ENCODE measurements around the gene CES4A. TPM values are rescaled to one million over a fixed set of nuclear protein-coding genes. Genes with fewer than 3 reads are reported as not detected.

Gene CES4A
- total and polyA plus RNA-seq, 9 of the 15 experiments (the other 6 are each of a cell fraction or from before 2014, with no cell fraction given): 0.09 to 0.13 (median 0.11) TPM; not detected in 6

GRCh38 chr16:67028696-67029253 lies 40.4 kb downstream of the CES4A start, which contains the start of gene CBFB (continued):
- TF ChIP-seq ZNF23 (CRISPR knock-in tag; IDR thresholded peaks at IDR 0.05) (no peak), TCF15 (CRISPR knock-in tag; IDR thresholded peaks at IDR 0.05) (peak; percentile 64; the same call in 1 of the 2 replicates), ZFX (CRISPR knock-in tag; IDR thresholded peaks at IDR 0.05) (peak; percentile 97), TCFL5 (CRISPR knock-in tag; conservative IDR thresholded peaks at IDR 0.05) (no peak), SMARCC2 (IDR thresholded peaks at IDR 0.05; ENCODE audit: low read depth) (peak; percentile 54; the same call in 1 of the 2 replicates), ZNF511 (CRISPR knock-in tag; IDR thresholded peaks at IDR 0.05) (peak; percentile 89), ZNF175 (CRISPR knock-in tag; IDR thresholded peaks at IDR 0.05; ENCODE audit: low read depth) (no peak), ZNF311 (CRISPR knock-in tag; IDR thresholded peaks at IDR 0.05) (no peak), HDAC3 (IDR thresholded peaks at IDR 0.05; ENCODE audit: borderline replicate concordance, partially characterized antibody) (no peak), NONO (IDR thresholded peaks at IDR 0.05; ENCODE audit: low read depth in 2 of 2, low read length in 1 of 2) (peak in 1 of 2 experiments; percentile 41; a peak in 2 of 4 replicates), CCAR2 (IDR thresholded peaks at IDR 0.05; ENCODE audit: low read depth, low read length) (no peak), BDP1 (IDR thresholded peaks at IDR 0.05; ENCODE audit: insufficient read depth, insufficient read length) (no peak), DPF2 (IDR thresholded peaks at IDR 0.05) (no peak; the same call in none of the 2 replicates), ZNF212 (CRISPR knock-in tag; IDR thresholded peaks at IDR 0.05) (no peak), ZNF41 (CRISPR knock-in tag; conservative IDR thresholded peaks at IDR 0.05) (0 out of 2 replicates have a peak, but pooled peaks have one; percentile 64), ZNF133 (CRISPR knock-in tag; IDR thresholded peaks at IDR 0.05) (0 out of 2 replicates have a peak, but pooled peaks have one; percentile 64), ZBTB12 (CRISPR knock-in tag; IDR thresholded peaks at IDR 0.05) (0 out of 2 replicates have a peak, but pooled peaks have one; percentile 24), ZBTB1 (CRISPR knock-in tag; IDR thresholded peaks at IDR 0.05; ENCODE audit: borderline replicate concordance, low read depth) (no peak), HEY1 (CRISPR knock-in tag; IDR thresholded peaks at IDR 0.05; ENCODE audit: borderline replicate concordance) (no peak), XRCC3 (IDR thresholded peaks at IDR 0.05) (no peak), ZNF431 (CRISPR knock-in tag; IDR thresholded peaks at IDR 0.05) (no peak), ZNF197 (CRISPR knock-in tag; IDR thresholded peaks at IDR 0.05; ENCODE audit: low read depth) (no peak), KLF16 (IDR thresholded peaks at IDR 0.05) (no peak)
- TF ChIP-seq, protein P1, sequence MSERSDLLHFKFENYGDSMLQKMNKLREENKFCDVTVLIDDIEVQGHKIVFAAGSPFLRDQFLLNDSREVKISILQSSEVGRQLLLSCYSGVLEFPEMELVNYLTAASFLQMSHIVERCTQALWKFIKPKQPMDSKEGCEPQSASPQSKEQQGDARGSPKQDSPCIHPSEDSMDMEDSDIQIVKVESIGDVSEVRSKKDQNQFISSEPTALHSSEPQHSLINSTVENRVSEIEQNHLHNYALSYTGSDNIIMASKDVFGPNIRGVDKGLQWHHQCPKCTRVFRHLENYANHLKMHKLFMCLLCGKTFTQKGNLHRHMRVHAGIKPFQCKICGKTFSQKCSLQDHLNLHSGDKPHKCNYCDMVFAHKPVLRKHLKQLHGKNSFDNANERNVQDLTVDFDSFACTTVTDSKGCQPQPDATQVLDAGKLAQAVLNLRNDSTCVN (CRISPR knock-in tag; IDR thresholded peaks at IDR 0.05): peak; percentile 61; the same call in 1 of the 2 replicates
- TF ChIP-seq, protein P2, sequence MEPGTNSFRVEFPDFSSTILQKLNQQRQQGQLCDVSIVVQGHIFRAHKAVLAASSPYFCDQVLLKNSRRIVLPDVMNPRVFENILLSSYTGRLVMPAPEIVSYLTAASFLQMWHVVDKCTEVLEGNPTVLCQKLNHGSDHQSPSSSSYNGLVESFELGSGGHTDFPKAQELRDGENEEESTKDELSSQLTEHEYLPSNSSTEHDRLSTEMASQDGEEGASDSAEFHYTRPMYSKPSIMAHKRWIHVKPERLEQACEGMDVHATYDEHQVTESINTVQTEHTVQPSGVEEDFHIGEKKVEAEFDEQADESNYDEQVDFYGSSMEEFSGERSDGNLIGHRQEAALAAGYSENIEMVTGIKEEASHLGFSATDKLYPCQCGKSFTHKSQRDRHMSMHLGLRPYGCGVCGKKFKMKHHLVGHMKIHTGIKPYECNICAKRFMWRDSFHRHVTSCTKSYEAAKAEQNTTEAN (CRISPR knock-in tag; IDR thresholded peaks at IDR 0.05): peak; percentile 78; the same call in 1 of the 2 replicates

Data from K562 (cell line).